Progenitor cell of endocrine pancreas (in vitro differentiated cells): Measurements from ENCODE around the gene CDH13. TPM values are rescaled to one million over a fixed set of nuclear protein-coding genes. Genes with fewer than 3 reads are reported as not detected.

Experiments used
- DNase-seq: peaks from one replicate; pipeline ENCODE4 v3.0.0; 2021; ENCODE audit warnings: low spot score; ENCODE audit not compliant: unreplicated experiment
- H3K27ac Mint-ChIP-seq: 2 replicates; pipeline ENCODE4 v1.8.0; 2021; ENCODE audit warnings: mild to moderate bottlenecking, moderate library complexity, mixed read lengths
- H3K27me3 Mint-ChIP-seq: 2 replicates; pipeline ENCODE4 v1.8.0; 2021; ENCODE audit warnings: mixed read lengths
- H3K36me3 Mint-ChIP-seq: 2 replicates; pipeline ENCODE4 v1.8.0; 2022; ENCODE audit warnings: mixed read lengths; ENCODE audit not compliant: insufficient read depth
- H3K4me1 Mint-ChIP-seq: 2 replicates; pipeline ENCODE4 v1.8.0; 2021; ENCODE audit warnings: low read depth, mixed read lengths
- H3K4me3 Mint-ChIP-seq: 2 replicates; pipeline ENCODE4 v1.8.0; 2021; ENCODE audit warnings: low read depth, mild to moderate bottlenecking, moderate library complexity, mixed read lengths
- H3K9me3 Mint-ChIP-seq: 2 replicates; pipeline ENCODE4 v1.8.0; 2021; ENCODE audit warnings: low read depth, mixed read lengths
- CTCF ChIP-seq: fragments of 200-600 bp; sonication (generic); IDR thresholded peaks from one replicate; pipeline ENCODE4 v1.5.0; 2021; ENCODE audit warnings: antibody characterized with exemption, mild to moderate bottlenecking; ENCODE audit not compliant: unreplicated experiment
- total RNA-seq: library from RNA; stranded (reverse); gene quantifications from 2 replicates; pipeline ENCODE4 v1.2.1, GENCODE V29; 2021

Gene CDH13
- total RNA-seq, 1 donor from 2014 or later: 0.38 TPM

- no peak overlapping the region for H3K27ac Mint-ChIP-seq
- H3K9me3 Mint-ChIP-seq: no peaks in the 10 kb centered on the region
- H3K4me3 Mint-ChIP-seq: no peak overlapping the region
- TF ChIP-seq CTCF: no peak
- no peaks in the 10 kb centered on the region for H3K27me3 Mint-ChIP-seq
- no peak for DNase-seq
- H3K4me1 Mint-ChIP-seq: no peaks in the 10 kb centered on the region
- H3K36me3 Mint-ChIP-seq: no peaks in the 10 kb centered on the region
Measured at GRCh38 chr16:82834151-82834815, 207.5 kb downstream of the CDH13 start.

GRCh38 chr16:82835487-82836155 lies 208.9 kb downstream of the CDH13 start:
- Mint-ChIP-seq H3K27me3 (no peaks in the 10 kb centered on the region), H3K9me3 (peaks cover 3% of the 10 kb centered on the region), H3K4me1 (no peaks in the 10 kb centered on the region), H3K27ac (no peak overlapping the region), H3K36me3 (no peaks in the 10 kb centered on the region), H3K4me3 (no peak overlapping the region)
- TF ChIP-seq CTCF: no peak
- DNase-seq: no peak

GRCh38 chr16:82841108-82841507 lies 214.3 kb downstream of the CDH13 start:
- no peak for DNase-seq
- Mint-ChIP-seq H3K36me3 (no peaks in the 10 kb centered on the region), H3K27ac (no peak overlapping the region), H3K4me3 (no peak overlapping the region), H3K4me1 (no peaks in the 10 kb centered on the region), H3K27me3 (no peaks in the 10 kb centered on the region), H3K9me3 (peaks cover 18% of the 10 kb centered on the region)
- no peak for TF ChIP-seq CTCF

GRCh38 chr16:82843606-82844271 lies 217.0 kb downstream of the CDH13 start:
- H3K9me3 Mint-ChIP-seq: peaks cover 18% of the 10 kb centered on the region
- TF ChIP-seq CTCF: no peak
- H3K4me1 Mint-ChIP-seq: peaks cover 9% of the 10 kb centered on the region

GRCh38 chr16:82845116-82845515 lies 218.3 kb downstream of the CDH13 start:
- H3K27ac Mint-ChIP-seq: no peak overlapping the region
- H3K27me3 Mint-ChIP-seq: peaks cover 2% of the 10 kb centered on the region
- DNase-seq: no peak
- H3K36me3 Mint-ChIP-seq: no peaks in the 10 kb centered on the region
- H3K9me3 Mint-ChIP-seq: peaks cover 15% of the 10 kb centered on the region
- TF ChIP-seq CTCF: no peak
- H3K4me1 Mint-ChIP-seq: peaks cover 9% of the 10 kb centered on the region
- H3K4me3 Mint-ChIP-seq: no peak overlapping the region

More at GRCh38 chr16:82843606-82844271, 217.0 kb downstream of the CDH13 start:
- no peak for DNase-seq
- Mint-ChIP-seq H3K36me3 (no peaks in the 10 kb centered on the region), H3K27ac (no peak overlapping the region), H3K27me3 (no peaks in the 10 kb centered on the region), H3K4me3 (no peak overlapping the region)
